ENCODE measurements around the gene IL10RA. TPM values are rescaled to one million over a fixed set of nuclear protein-coding genes. Genes with fewer than 3 reads are reported as not detected.

The IL10RA gene
- total and polyA plus RNA-seq, 9 of the 15 experiments (the other 6 are each of a cell fraction or from before 2014, with no cell fraction given) = 0.17 to 17.3 (median 2.9) TPM

DNA sequence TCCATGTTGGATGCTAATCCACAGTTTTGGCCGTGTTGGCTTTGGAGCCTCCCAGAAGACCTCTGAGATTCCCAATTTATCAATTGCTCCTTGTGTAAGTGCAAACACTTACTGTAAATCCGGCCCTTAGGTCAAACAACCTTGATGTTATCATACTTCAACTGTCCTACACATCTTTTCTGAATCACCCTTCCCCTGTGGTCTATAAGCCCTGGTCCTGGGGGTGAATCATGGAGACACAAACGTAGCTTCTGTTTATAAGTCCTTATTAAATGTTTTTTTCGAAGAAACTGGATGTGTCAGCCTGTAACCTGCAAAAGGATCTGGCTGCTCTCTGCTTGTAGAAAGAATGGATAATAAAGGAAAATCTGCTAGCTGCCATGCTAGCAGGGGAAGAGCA is 1.7 kb upstream of the IL10RA start:
- TF ChIP-seq KDM1A (IDR thresholded peaks at IDR 0.05) = peak; percentile 17 to 23; a peak in 1 of 4 replicates
- peak; percentile 18; the same call in 1 of the 2 replicates for TF ChIP-seq JUND (IDR thresholded peaks at IDR 0.05; ENCODE audit: borderline replicate concordance, low read depth, low read length)
- TF ChIP-seq JUND (tag; IDR thresholded peaks at IDR 0.05; ENCODE audit: borderline replicate concordance, low read depth, low read length) = no peak
- no peak for TF ChIP-seq DIDO1 (tag; IDR thresholded peaks at IDR 0.05; ENCODE audit: low read depth)
- TF ChIP-seq FOSL1 (tag; conservative IDR thresholded peaks at IDR 0.05) = peak; percentile 53; the same call in 1 of the 2 replicates
- no peak for TF ChIP-seq NR2C1 (IDR thresholded peaks at IDR 0.05)
- 0 out of 2 replicates have a peak, but pooled peaks have one; percentile 24 for TF ChIP-seq NR2C1 (tag; IDR thresholded peaks at IDR 0.05)
- no peak for DNase-seq (ENCODE audit: extremely low read depth in 1 of 4, low spot score in 3 of 4)
- Histone ChIP-seq H2AFZ (ENCODE audit: low read depth, low read length) (no peak overlapping the region), H3K4me1 (replicated peaks in 1 of 2; ENCODE audit: control insufficient read depth in 2 of 2, insufficient read depth in 2 of 2, low read length in 2 of 2) (peaks cover 15 to 24% of the 10 kb centered on the region in 2 experiments), H3K4me3 (no peak overlapping the region), H3K9me3 (replicated peaks; ENCODE audit: control insufficient read depth, insufficient read depth, low read depth, low read length) (no peaks in the 10 kb centered on the region), H3K9me1 (ENCODE audit: control insufficient read depth, insufficient read depth, low read length) (no peaks in the 10 kb centered on the region), H3K27ac (ENCODE audit: extremely low read depth, low read depth, low read length) (no peak overlapping the region), H3K36me3 (ENCODE audit: control insufficient read depth, insufficient read depth, low read length) (no peaks in the 10 kb centered on the region), H3K4me2 (ENCODE audit: insufficient read depth, low read length) (no peak overlapping the region), H3K9ac (ENCODE audit: insufficient read depth in 1 of 2, low read depth in 2 of 2, low read length in 2 of 2) (no peak overlapping the region), H3K27me3 (ENCODE audit: control insufficient read depth in 2 of 2, insufficient read depth in 2 of 2, low read length in 2 of 2) (no peaks in the 10 kb centered on the region; a peak in 1 of 5 replicates), H3K79me2 (ENCODE audit: control insufficient read depth, insufficient read depth, low read length) (peaks cover 3% of the 10 kb centered on the region; the same call in 1 of the 3 replicates), H4K20me1 (replicated peaks; ENCODE audit: control insufficient read depth, insufficient read depth, low read length) (no peaks in the 10 kb centered on the region)
- in situ Hi-C loops (cut with MboI) (no loop called here), intact Hi-C loops (cut with micrococcal nuclease) (no loop called here)
- no peak for ATAC-seq
- CTCF ChIA-PET (ENCODE audit: low intra/inter-chr PET ratio) = no interaction called here
- FAIRE-seq = no peak
- BruUV-seq (replicated peaks) = no TSS peak
- POLR2A ChIA-PET = interaction anchor here (0.5 to 1.2 kb wide), 3 partner anchors 15 to 34 kb away, joined by 3 to 4 read pairs (median 3); no protein-coding TSS in a partner anchor
- 45% methylated on average over 4 of the region's 4 CpGs for WGBS (ENCODE audit: insufficient coverage, low coverage, missing lambda C conversion rate)
